T follicular helper cell (primary cell): ENCODE results near the gene B3GAT3.
"Not testable (repeated sequence)": the region's sequence is repeated elsewhere in the genome, so short reads cannot be mapped to it uniquely, and the experiment has no call there.

Experiments used
- DNase-seq: peaks from one replicate; pipeline ENCODE4 v3.0.0-alpha.2; 2020; ENCODE audit warnings: low read depth
- total RNA-seq, 2 experiments: gene quantifications; one replicate each; lab custom pipeline; 2026; lab: John Stamatoyannopoulos, UW

B3GAT3 gene
- total RNA-seq = 32.5 to 62.3 reads per million in 2 experiments

DNA sequence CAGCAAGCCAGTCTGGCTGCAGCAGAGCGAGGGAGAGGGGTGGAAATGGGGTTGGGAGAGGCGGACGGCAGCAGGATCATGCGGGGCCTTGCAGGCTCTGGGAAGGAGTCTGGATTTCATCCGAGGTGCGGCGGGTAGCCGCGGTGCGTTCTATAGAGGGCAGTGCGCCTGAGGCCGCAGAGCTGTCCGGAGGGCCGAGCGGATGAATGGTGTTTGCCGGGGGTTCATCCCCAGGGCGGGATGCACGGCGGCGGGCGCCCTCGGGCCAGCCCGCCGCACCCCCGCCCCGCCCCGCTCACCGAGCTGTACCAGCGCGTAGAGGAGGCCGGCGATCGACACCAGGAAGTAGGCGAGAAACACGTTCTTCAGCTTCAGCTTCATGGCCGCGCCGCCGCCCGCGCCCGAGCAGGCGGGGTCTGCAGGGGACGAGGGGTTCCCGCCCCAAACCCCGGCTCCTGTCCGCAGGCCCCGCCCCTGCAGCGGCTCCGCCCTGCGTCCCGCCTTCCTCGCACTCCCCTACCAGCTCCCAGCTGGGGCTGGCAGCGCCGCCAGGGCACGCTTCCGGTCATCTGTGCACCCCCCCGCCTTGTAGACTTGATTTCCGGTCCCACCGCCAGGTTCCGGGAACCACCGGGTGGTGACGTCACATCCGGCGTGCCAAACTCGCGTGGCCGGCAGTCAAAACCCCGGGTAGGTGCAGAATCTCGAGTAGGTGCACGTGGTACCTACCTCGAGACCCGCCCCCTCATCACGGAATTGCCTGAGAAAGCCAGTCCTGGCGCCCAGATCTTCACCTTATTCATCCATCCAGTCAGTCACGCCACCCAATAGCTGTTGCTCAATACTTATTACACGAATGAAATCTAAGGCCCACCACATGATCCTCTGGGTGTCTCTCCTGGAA lies at the start of gene B3GAT3:
Gene B3GAT3 (minus strand): TSS at position 420 of the 904 bp plus-strand sequence. CDS start 39 bp downstream, at position 381.
- DNase-seq = peak; percentile 94

DNA sequence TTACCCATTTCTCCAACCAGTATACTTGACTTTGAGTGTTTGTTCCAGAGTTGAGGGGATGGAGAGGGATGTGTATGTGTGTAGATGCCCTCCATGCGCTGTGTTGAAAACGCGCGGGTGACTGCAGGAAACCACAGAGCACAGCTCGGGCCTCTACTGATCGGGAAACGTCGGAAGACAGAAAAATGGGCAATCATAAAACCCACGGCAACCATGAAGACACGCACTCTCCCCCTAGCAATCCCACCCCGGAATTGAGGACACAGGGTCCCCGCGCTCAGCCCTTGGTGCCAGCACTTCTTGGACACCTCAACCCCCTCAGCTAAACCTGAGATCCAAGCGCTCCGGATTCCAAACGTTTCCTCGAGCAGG lies 49.4 kb upstream of the B3GAT3 start:
- no peak for DNase-seq

DNA sequence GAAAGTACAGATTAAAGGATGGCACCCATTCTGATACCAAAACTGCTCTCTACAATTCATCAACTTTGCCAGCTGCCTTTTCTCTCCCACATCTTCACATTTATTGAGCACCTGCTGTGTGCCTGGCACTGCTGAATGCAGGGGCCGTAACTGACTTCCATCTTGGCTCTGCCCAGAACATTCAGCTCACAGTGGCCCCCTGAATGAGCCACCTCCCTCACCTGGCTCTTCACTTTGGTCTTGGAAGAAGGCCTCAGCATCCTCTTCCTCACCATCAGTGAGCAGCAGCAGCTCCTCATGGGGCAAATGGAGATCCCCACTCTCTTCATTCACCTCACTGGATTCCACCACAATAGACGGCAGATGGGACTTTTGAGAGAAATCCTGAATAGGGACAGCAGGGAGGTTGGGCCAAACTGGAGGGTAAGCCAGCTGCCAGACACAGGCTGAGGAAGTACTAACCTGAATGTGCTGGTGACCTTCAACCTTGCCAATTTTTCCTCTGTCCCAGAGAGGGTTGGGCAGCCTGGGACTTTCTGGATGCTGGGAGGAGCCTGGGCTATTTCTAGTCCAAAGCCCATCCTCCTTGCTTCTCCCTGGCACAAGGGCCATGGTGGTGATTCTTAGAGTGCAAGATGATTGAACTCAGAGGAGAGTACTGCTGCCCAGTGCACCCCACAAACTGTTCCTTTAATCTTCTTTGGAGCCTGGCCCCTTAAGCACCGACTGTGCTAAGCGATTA lies 47.8 kb upstream of the B3GAT3 start:
- DNase-seq = no peak

DNA sequence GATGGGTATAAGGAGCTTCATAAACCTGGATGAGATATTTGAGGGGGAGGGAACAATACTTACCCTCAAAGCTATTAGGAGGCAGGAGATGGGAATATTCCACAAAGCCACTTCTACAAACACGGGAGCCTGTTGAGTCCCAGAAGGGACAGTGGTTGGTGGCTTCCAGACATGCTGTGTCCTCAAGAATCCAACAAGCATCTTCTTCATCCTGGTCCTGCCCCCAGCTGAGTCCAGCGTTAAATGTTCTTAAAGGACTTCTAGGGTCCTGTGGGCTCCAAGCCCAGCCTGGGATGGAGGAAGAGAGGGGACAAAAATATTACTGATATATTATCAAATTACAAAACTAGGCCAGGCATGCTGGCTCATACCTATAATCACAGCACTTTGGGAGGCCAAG lies 45.7 kb upstream of the B3GAT3 start:
- DNase-seq = no peak

DNA sequence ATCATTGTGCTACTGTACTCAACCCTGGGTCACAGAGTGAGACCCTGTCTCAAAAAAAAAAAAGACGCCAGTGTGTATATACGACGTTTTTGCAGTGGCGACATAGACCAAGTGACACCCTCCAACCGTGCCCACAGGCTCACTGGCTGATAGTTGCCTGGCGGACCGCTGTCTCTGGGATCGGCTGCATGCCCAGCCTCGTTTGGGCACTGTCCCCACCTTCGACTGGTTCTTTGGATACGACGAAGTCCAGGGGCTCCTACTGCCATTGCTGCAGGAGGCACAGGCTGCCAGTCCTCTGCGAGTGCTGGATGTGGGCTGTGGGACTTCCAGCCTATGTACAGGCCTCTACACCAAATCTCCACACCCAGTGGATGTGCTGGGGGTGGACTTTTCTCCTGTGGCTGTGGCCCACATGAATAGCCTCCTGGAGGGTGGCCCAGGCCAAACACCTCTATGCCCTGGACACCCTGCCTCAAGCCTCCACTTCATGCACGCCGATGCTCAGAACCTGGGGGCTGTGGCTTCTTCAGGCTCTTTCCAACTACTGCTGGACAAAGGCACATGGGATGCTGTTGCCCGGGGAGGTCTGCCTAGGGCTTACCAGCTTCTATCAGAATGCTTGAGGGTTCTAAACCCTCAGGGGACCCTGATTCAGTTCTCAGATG lies 44.6 kb upstream of the B3GAT3 start:
- DNase-seq = no peak

DNA sequence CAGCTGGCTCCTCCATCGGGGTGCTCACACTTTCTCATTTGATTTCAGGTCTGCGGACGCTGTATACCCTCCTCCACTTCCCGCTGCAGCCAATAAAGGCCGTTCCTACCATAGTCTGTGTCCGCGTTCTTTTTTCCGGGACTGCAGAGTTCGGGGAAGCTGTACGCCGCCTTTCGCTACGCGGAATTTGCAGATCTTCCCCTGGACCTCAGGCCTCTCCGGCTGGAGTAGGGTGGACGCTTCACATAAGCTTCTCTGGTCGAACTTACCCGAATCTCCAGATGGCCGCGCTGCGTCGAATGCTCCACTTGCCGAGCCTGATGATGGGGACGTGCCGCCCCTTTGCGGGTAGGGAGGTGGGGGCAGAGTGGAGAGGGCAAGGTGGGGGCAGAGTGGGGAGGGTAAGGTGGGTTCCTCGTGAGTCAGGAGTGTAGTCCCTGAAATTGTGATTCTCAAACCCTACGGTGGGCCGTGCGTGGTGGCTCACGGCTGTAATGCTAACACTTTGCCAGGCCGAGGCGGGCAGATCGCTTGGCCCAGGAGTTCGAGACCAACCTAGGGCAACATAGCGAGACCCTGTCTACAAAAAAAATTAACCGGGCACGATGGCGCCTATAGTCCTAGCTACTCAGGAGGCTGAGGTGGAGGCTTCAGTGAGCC lies 43.9 kb upstream of the B3GAT3 start:
- DNase-seq = peak; percentile 38

DNA sequence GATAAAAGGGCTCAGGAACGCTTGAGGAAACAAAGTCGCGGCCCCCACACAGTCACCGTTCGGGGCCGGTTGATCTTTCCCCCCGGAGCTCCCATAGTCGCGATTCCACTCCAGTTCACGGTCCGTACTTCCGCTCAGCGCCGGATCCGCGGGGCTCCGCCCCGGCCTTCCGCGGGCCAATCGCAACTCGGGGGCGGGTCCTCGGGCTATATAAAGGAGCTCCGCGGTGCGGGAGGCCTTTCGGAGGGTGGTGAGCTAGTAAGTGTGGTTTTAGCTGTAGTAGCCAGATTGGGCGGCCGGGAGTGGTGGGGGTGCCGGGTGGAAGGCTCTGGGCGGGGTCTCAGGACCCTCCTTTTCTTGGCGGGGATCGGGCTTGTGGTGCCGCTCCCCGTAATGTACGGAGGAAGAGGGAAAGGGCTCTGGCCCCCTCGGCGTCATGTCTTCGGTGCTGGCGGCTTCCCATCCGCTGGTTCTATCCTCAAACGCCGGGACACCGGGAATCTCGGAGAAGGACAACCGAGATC lies 43.4 kb upstream of the B3GAT3 start, which contains the start of the genes C11orf98 and CSKMT:
Gene C11orf98 (minus strand): TSS at position 136 of the 524 bp plus-strand sequence. CDS start 41 bp downstream, at position 95.
Gene CSKMT (plus strand): TSS at position 238 of the 524 bp plus-strand sequence. CDS start 568 bp downstream, outside the sequence.
- DNase-seq = peak; percentile 92

DNA sequence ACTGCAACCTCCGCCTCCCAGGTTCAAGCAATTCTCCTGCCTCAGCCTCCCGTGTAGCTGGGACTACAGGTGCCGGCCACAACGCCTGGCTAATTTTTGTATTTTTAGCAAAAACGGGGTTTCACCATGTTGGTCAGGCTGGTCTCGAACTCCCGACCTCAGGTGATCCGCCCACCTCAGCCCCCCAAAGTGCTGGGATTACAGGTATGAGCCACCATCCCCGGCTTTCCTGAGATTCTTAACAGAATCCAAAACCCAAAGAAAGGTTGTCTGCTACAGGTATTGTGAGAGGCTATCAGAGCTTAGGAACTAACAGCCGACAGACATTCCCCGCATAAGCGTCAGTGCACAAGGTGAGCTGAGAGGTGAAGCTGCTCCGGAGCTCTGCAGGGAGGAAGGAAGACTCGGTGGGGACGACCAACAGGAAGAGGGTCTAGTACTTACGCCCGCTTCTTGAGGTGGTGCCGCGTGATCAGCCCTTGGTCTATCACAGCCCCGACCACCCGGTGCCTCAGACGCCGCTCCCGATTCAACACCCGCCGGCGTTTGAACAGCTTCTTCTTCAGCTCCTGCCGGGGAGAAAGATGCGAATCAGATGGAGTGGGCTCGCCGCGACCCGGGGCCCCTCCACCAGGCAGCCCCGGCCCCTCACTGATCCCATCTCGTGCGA lies 42.8 kb upstream of the B3GAT3 start:
- peak; percentile 37 for DNase-seq

DNA sequence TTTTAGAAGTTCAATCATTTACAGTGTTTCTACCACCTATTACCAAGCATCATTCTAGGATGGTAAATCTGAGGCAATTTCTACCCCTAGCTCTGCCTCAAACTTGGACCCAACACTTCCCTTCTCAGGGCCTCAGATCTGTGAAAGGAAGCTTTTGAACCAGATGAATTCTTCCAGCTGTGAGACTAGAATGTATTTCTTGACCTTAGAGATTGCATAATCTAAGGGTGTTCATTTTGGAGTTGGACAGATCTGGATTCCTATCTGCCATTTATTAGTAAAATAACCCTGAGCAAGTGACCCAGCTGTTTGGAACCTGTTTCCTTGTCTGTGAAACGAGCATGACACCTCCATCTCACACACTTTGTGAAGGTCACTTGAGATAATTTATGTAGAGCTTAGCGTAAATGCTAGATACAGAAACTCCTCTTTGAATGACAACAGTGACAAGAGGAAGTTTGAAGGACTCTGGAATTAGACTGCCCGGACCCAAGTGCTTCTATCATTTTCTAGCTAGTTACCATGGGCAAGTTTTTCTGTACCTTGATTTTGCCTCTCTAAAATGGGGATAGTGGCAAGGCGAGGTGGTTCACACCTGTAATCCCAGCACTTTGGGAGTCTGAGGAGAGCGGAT lies 35.1 kb upstream of the B3GAT3 start:
- DNase-seq = no peak

DNA sequence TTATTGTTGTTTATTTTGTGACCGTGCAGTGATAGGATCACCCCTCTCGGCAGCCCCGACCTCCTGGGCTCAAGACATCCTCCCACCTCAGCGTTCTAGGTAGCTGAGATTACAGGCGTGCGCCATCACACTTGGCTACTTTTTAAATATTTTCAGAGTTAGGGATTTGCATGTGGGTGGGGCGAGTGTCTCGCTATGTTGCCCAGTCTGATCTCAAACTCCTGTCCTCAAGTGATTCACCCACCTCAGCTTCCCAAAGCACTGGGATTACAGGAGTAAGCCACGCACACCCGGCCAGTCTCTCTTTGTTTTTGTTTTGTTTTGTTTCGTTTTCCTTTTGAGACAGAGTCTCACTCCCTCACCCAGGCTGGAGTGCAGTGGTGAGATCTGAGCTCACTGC lies 32.5 kb upstream of the B3GAT3 start:
- DNase-seq = no peak

DNA sequence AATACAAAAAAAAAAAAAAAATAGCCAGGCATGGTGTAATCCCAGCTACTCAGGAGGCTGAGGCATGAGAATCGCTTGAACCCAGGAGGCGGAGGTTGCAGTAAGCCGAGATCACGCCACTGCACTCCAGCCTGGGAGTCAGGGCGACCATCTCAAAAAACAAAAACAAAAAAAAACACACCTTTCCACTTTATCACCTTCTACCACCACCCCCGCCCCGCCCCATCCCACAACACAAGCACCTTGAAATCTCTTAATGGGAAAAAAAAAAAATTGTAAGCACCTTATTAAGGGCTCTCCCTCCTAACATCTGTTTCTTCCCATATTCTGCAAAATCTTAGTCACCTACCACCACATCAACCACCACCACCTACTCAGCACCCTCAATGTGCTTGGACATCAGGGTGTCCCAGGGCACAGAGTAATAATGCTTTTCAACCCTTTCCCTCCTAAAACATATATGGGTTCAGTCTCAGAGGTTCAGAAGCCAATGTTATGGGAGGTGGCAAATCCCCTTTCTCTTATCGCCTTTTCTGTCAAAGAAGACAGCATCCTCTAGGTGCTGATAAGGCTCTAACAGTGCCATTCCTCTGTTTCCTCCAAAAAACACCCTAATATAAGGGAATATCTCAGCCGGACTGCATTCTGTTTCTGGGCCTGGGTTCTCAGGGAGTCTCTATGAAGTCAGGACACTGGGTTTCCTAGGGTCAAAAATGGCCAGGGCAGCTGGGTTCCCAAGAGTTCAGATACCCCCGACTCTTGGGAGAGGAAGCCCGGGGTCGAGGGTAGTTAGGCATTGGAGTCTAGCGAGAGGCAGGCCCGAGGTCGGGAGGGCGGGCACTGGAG lies 30.6 kb upstream of the B3GAT3 start:
- peak; percentile 56 for DNase-seq

DNA sequence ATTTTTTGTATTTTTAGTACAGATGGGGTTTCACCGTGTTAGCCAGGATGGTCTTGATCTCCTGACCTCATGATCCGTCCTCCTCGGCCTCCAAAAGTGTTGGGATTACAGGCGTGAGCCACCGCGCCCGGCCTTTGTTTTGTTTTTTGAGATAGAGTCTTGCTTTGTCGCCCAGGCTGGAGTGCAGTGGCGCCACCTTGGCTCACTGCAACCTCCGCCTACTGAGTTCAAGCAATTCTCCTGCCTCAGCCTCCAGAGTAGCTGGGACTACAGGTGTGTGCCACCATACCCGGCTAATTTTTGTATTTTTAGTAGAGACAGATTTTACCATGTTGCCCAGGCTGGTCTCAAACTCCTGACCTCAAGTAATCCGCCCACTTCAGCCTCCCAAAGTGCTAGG lies 28.5 kb upstream of the B3GAT3 start:
- DNase-seq = not testable (repeated sequence)

DNA sequence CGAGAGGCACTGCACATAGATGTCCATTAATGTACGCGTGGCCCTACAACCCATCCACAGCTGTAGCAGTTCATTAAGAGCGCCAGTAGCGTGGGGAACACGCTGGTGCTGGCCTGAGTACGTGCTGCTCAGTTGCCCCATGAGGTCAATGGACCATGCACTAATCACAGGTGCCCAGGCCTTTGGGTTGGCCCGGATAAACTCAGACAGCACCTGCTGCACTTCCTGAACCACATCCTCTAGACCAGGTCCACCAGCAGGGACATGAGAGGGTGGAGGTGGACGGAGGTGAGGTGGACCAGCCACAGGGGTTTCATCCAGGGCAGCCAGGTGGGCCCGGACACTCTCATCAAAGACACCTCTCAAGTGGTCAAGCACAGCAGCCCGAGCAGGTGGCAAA lies 27.7 kb upstream of the B3GAT3 start:
- no peak for DNase-seq

DNA sequence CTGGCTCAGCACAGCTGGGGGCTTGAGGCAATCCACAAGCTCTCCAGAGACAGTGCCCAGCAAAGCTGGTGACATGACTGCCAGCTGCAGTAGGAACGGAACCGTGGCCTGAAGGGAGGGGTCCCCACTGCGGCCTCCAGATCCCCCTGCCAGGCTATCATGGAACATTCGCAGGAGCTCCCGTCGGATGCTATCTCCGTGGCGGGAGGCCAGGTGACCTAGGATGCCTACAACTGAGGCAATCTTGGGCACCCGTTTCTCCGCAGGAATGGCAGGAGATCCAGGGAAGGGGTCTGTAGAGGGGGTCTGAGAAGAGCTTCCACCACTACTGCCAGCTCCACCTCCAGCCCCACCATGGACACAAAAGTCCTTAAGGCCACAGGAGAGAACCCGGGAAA lies 27.2 kb upstream of the B3GAT3 start:
- DNase-seq = no peak

DNA sequence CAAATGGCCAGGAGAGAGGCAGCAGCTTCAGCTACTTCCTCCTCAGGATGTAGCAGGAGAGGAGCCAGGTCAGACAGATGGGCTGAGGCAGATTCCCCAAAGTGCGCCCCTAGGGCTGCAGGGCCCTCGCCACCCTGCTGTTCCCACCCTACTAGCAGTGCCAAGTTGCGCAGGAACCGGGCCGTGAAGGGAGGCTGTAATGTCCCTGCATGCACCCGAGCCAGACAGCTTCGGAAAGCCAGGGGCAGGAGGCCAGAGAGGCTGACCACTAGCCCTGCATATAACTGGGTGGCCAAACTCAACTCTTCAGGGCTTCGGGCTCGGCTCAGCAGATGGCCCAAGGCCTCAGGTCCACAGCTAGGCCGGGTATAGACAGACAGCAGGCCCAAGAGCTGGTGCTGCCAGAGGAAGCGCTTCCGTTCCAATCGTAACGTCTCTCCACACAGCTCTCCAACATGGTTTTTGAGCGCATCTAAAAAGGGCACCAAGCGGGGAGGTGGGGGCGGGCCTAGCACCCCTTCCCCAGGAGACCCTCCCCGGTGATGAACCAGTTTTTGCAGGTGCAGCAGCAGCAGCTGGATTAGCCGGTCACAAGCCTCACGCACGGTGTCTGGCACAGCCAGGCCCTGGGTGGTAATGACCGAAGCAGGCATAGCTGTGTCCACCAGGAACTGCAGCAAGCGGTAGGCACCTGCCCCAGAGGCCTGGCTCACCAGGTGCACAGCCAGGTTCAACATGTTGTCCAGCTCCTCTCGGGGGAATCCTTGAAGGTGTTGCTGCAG lies 26.6 kb upstream of the B3GAT3 start:
- no peak for DNase-seq

DNA sequence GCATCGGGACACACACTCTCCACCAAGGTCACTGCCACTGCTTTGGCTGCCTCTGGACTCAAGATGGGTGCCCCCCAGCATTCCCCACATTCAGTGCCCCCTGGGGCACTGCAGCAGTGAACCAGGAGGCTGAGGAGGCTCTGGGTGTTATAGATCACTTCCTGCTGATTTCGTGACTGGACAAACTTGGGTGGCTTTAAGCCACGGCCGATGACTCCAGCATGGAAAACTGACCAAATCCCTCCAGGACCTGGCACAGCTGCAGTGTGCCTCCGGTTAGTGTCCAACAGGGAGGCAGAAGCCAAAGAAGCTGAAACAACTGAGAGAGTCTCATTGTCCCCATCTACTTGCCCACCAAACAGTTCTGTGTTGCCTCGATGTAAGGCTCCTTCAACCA lies 25.8 kb upstream of the B3GAT3 start:
- DNase-seq = no peak

DNA sequence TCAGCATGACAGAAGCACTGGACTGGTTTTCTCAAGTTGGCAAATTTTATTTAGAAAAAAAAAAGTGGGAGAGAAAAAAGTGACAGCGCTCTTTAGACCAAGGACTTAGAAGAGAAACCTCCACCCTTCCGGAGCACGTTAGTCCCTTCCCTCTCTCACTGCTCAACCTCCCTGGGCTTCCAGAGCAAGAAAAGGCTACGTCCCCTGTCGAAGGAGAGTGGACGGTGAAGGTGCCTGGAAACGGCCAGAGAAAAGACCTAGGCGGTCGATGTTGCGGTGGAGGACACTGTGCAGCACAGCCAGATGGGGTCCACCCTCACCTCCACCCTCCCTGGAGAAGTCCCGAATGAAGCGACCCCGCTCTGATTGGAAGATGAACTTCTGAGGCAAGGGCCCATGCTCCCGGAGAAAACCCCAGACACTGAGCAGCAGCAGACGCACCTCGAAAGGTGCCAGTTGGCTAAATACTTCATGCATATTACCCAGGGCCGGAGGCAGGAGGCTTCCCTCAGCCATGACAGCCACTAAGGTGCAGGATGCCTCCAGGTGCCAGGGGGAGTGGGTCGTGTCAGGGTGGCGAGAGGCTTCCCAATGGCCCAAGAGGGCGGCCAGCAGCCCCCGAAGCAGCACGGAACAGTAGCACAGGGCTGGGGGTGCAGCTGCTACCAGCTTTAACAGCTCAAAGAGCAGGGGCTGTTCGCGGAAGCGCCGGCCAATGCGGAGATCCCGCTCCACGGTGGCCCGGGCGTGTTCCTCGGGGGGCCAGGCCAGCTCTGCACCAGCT lies 25.2 kb upstream of the B3GAT3 start:
- no peak for DNase-seq
